Ishikawa (cell line): ENCODE data around the gene RNFT1.

Experiments used
- CREB1 ChIP-seq: IDR thresholded peaks from 2 replicates; pipeline ENCODE4 v1.6.1; 2012; ENCODE audit warnings: low read depth
- EGR1 ChIP-seq: IDR thresholded peaks from 2 replicates; pipeline ENCODE4 v1.6.1; 2012
- TAF1 ChIP-seq: IDR thresholded peaks from 2 replicates; pipeline ENCODE4 v1.6.1; 2012; ENCODE audit warnings: low read depth, mild to moderate bottlenecking

GRCh38 chr17:60006160-60006559 lies 41.6 kb upstream of the RNFT1 start:
- TF ChIP-seq TAF1 = no peak
- no peak for TF ChIP-seq EGR1
- TF ChIP-seq CREB1 = no peak
